SIG-M5 treated with dmso at 0.1 percent for 504 hours (cell line): ENCODE measurements around the gene DDX53.

Experiments
- DNase-seq: peaks from one replicate; lab custom pipeline; 2025; ENCODE audit not compliant: unreplicated experiment; lab: John Stamatoyannopoulos, UW

Gene DDX53

DNA sequence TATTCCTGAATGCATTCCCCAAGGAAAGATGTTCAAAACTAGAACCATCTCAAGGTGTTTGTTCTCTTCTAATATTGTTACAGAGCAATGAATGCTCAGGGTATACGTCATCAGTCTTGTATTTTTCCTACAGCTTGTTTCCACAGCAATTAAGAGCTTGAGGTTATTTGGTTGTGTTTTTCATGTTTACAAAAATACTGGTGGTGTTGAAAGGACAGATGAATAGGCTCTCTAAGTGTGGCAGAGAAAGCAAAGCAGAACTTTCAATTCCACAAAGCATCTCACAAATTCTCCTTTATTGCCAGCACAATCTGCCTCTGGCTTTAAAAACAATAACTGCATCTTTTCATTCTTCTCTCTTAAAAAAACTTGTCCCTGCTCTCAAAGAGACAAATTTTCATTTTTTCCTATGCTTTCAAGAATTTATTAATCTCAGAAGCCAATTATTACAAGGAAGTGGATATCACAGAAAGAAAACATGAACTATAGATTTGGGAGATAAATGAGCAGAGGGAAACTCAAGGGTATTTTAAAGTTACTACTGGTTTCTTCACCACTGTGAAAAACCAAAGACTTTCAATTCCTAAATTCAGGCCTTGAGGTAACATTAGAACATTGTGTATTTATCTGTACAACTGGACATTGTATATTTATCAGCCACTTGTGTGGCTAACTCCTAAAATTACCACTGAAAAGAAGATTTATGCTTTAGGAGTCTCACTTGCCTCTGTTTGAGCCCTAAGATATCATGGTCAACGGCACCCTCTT lies 49.2 kb downstream of the DDX53 start:
- DNase-seq = no peak

DNA sequence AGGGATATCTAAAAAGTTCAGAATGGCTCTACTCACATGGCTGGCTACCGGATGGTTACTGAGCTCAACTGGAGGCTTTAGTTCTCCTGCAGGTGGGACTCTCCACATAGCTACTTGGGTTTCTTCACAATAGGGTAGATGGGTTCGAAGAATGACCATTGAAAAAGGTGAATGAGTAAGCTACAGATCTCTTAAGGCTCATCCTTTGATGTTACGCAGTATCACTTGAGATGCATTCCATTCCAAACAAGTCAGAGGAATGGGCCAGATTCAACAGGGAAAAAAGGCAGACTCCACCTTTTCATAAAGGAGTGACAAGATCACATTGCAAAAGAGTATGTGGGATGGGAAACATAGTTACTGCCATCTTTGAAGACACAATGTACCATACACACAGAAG lies 52.6 kb downstream of the DDX53 start:
- DNase-seq = no peak
